Measurements from ENCODE around the gene ACAP2. TPM values are rescaled to one million over a fixed set of nuclear protein-coding genes. Genes with fewer than 3 reads are reported as not detected.
"Not testable (repeated sequence)": the region's sequence is repeated elsewhere in the genome, so short reads cannot be mapped to it uniquely, and the experiment has no call there.

The ACAP2 gene
- total and polyA plus RNA-seq, 5 donors = 5.3 to 23.4 (median 21.0) TPM

- no peaks in the 10 kb centered on the region for H3K27me3 ChIP-seq (ENCODE audit: control insufficient read depth, insufficient read depth)
- H3K4me3 ChIP-seq (ENCODE audit: low read length) = no peak overlapping the region
- intact Hi-C loops (cut with DNase I) = no loop called here
- no peak overlapping the region for H3K27ac ChIP-seq (ENCODE audit: low read length)
- ATAC-seq = no peak
- DNase-seq = no peak
- 77% methylated on average over 5 of the region's 5 CpGs for WGBS
- H3K9me3 ChIP-seq (ENCODE audit: control insufficient read depth, low read length) = no peaks in the 10 kb centered on the region
- no peaks in the 10 kb centered on the region for H3K4me1 ChIP-seq (ENCODE audit: control insufficient read depth, insufficient read depth, low read length)
These were observed 94.2 kb downstream of the ACAP2 start for GRCh38 chr3:195348426-195349115.

- H3K4me1 ChIP-seq (ENCODE audit: control insufficient read depth, insufficient read depth, low read length) = no peaks in the 10 kb centered on the region
- WGBS = 97% methylated on average over 8 of the region's 8 CpGs
- intact Hi-C loops (cut with DNase I) = no loop called here
- no peak overlapping the region for H3K4me3 ChIP-seq (ENCODE audit: low read length)
- no peaks in the 10 kb centered on the region for H3K27me3 ChIP-seq (ENCODE audit: control insufficient read depth, insufficient read depth)
- DNase-seq = no peak
- H3K27ac ChIP-seq (ENCODE audit: low read length) = no peak overlapping the region
- no peaks in the 10 kb centered on the region for H3K9me3 ChIP-seq (ENCODE audit: control insufficient read depth, low read length)
- ATAC-seq = no peak
These were observed 105.1 kb downstream of the ACAP2 start for GRCh38 chr3:195337747-195338146.

GRCh38 chr3:195334967-195335366, 107.9 kb downstream of the ACAP2 start:
- H3K27ac ChIP-seq (ENCODE audit: low read length) = no peak overlapping the region
- no peak for ATAC-seq
- 95% methylated on average over 1 of the region's 1 CpG for WGBS
- no peaks in the 10 kb centered on the region for H3K9me3 ChIP-seq (ENCODE audit: control insufficient read depth, low read length)
- H3K4me1 ChIP-seq (ENCODE audit: control insufficient read depth, insufficient read depth, low read length) = no peaks in the 10 kb centered on the region
- no peak for DNase-seq
- intact Hi-C loops (cut with DNase I) = no loop called here
- H3K4me3 ChIP-seq (ENCODE audit: low read length) = no peak overlapping the region
- no peaks in the 10 kb centered on the region for H3K27me3 ChIP-seq (ENCODE audit: control insufficient read depth, insufficient read depth)

GRCh38 chr3:195319060-195319459, 123.8 kb downstream of the ACAP2 start:
- Histone ChIP-seq H3K27ac (ENCODE audit: low read length) (no peak overlapping the region), H3K9me3 (ENCODE audit: control insufficient read depth, low read length) (no peaks in the 10 kb centered on the region), H3K4me3 (ENCODE audit: low read length) (no peak overlapping the region), H3K4me1 (ENCODE audit: control insufficient read depth, insufficient read depth, low read length) (no peaks in the 10 kb centered on the region), H3K27me3 (ENCODE audit: control insufficient read depth, insufficient read depth) (no peaks in the 10 kb centered on the region)
- 98% methylated on average over 5 of the region's 5 CpGs for WGBS
- ATAC-seq = no peak
- intact Hi-C loops (cut with DNase I) = no loop called here
- DNase-seq = no peak

GRCh38 chr3:195312714-195313113, 130.1 kb downstream of the ACAP2 start:
- Histone ChIP-seq H3K4me3 (ENCODE audit: low read length) (no peak overlapping the region), H3K4me1 (ENCODE audit: control insufficient read depth, insufficient read depth, low read length) (no peaks in the 10 kb centered on the region), H3K9me3 (ENCODE audit: control insufficient read depth, low read length) (no peaks in the 10 kb centered on the region), H3K27me3 (ENCODE audit: control insufficient read depth, insufficient read depth) (no peaks in the 10 kb centered on the region), H3K27ac (ENCODE audit: low read length) (no peak overlapping the region)
- ATAC-seq (no peak), DNase-seq (no peak)
- WGBS = 67% methylated on average over 6 of the region's 6 CpGs
- intact Hi-C loops (cut with DNase I) = no loop called here

DNA sequence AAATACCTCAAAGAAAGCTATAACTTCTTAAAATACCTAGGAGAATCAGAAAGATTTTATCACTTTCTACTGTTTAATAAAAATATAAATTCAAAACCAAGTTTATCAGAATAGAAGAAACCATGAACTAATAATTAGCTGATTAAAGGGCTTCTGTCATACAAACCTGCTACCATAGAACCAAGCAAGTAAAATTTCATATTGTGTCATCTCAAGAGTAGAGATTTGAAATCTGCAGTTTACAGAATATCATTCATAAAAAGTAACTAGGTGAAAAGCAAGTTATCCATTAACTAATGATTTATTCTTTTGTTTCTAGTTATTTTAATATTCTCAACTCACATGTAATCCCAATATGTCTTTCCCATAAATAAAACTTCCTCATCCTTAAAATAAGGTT, 135.1 kb downstream of the ACAP2 start:
- H3K27ac ChIP-seq (ENCODE audit: low read length) = no peak overlapping the region
- no peaks in the 10 kb centered on the region for H3K9me3 ChIP-seq (ENCODE audit: control insufficient read depth, low read length)
- no peaks in the 10 kb centered on the region for H3K27me3 ChIP-seq (ENCODE audit: control insufficient read depth, insufficient read depth)
- DNase-seq (no peak), ATAC-seq (no peak)
- no peaks in the 10 kb centered on the region for H3K4me1 ChIP-seq (ENCODE audit: control insufficient read depth, insufficient read depth, low read length)
- intact Hi-C loops (cut with DNase I) = no loop called here
- H3K4me3 ChIP-seq (ENCODE audit: low read length) = no peak overlapping the region

DNA sequence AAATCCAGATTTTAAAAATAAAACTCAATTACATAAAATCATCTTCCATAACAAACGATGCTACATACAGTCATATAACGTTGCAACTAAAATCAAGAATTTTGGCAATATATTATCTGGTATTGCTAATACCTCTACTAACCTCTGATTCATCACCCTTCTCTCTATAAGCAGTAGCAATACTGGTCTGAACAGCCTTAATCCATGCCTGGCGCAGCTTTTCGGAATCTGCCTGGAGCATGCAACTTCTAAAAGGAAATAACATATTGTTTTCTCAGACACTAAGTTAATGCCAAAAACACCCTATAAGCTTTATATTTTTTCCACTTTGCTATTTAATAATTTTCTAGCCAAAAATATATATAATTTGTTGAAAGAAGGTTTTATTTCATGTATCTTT, 136.5 kb downstream of the ACAP2 start:
- Histone ChIP-seq H3K4me1 (ENCODE audit: control insufficient read depth, insufficient read depth, low read length) (no peaks in the 10 kb centered on the region), H3K27ac (ENCODE audit: low read length) (no peak overlapping the region), H3K9me3 (ENCODE audit: control insufficient read depth, low read length) (no peaks in the 10 kb centered on the region), H3K4me3 (ENCODE audit: low read length) (no peak overlapping the region), H3K27me3 (ENCODE audit: control insufficient read depth, insufficient read depth) (no peaks in the 10 kb centered on the region)
- intact Hi-C loops (cut with DNase I) = no loop called here
- DNase-seq (no peak), ATAC-seq (no peak)
- 98% methylated on average over 4 of the region's 4 CpGs for WGBS

DNA sequence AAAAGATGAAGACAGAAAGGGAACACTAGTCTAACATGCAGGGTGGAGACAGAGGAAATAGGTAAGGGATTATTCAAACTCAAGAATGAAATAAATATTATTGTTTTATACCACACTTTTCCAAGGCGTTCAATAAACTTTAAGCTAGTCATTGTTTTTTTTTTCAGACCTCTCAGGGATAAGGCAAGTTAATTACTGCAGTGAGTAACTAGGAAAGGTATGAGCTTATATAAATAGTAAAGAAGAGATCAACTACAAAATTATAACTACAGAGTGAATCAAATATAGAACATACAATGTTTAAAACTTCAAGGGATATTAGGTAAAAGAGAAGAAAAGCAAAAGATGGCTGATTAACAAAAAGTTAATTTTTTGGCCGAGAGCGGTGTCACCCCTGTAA, 140.4 kb downstream of the ACAP2 start:
- no peak for DNase-seq
- no peak overlapping the region for H3K27ac ChIP-seq (ENCODE audit: low read length)
- H3K4me1 ChIP-seq (ENCODE audit: control insufficient read depth, insufficient read depth, low read length) = no peaks in the 10 kb centered on the region
- 96% methylated on average over 3 of the region's 3 CpGs for whole genome bisulfite sequencing
- intact Hi-C loops (cut with DNase I) = no loop called here
- no peak for ATAC-seq
- H3K27me3 ChIP-seq (ENCODE audit: control insufficient read depth, insufficient read depth) = no peaks in the 10 kb centered on the region
- H3K4me3 ChIP-seq (ENCODE audit: low read length) = no peak overlapping the region
- H3K9me3 ChIP-seq (ENCODE audit: control insufficient read depth, low read length) = no peaks in the 10 kb centered on the region

DNA sequence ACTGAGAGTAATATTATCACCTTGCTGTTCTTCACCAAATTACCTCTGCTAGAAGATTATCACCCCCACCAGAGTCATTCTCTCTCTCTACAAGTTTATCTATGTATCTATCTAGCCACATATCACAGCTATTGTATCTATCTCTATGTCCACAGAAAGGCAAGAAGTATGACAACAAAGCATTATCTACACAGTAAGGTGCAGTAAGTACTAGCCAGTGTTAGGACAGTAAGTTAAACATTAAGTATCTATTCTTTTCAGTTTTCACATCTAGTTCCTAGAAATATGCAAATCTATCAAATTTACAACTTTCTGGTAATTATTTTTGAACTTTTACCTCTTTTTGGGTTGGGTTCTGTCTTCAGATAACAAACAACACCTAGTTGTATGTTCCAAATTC, 145.4 kb downstream of the ACAP2 start:
- Histone ChIP-seq H3K4me1 (ENCODE audit: control insufficient read depth, insufficient read depth, low read length) (no peaks in the 10 kb centered on the region), H3K4me3 (ENCODE audit: low read length) (no peak overlapping the region), H3K27ac (ENCODE audit: low read length) (no peak overlapping the region), H3K9me3 (ENCODE audit: control insufficient read depth, low read length) (no peaks in the 10 kb centered on the region), H3K27me3 (ENCODE audit: control insufficient read depth, insufficient read depth) (no peaks in the 10 kb centered on the region)
- DNase-seq = no peak
- intact Hi-C loops (cut with DNase I) = no loop called here
- no peak for ATAC-seq

DNA sequence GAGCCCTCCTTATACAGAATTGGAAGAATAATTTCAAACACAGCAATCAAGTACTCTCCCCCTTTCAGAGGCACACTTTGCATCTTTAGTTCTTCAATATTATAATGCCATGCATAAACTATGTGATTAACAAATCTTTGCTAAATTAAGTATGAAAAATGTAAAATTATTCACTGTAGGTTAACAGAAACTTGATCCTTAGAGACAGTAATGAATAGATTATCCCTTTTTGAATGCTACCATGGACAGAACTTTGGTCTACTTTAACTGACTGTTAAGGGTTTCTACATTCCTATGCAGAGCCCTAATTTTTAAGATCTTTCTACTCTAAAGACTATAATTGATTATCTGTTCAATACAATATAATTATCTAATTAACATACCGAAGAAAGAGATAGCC, 146.2 kb downstream of the ACAP2 start:
- Histone ChIP-seq H3K27me3 (ENCODE audit: control insufficient read depth, insufficient read depth) (no peaks in the 10 kb centered on the region), H3K4me1 (ENCODE audit: control insufficient read depth, insufficient read depth, low read length) (no peaks in the 10 kb centered on the region), H3K4me3 (ENCODE audit: low read length) (no peak overlapping the region), H3K27ac (ENCODE audit: low read length) (no peak overlapping the region), H3K9me3 (ENCODE audit: control insufficient read depth, low read length) (no peaks in the 10 kb centered on the region)
- ATAC-seq (no peak), DNase-seq (no peak)
- intact Hi-C loops (cut with DNase I) = no loop called here
- WGBS = 95% methylated on average over 1 of the region's 1 CpG

GRCh38 chr3:195291121-195291520, 151.7 kb downstream of the ACAP2 start:
- H3K27ac ChIP-seq (ENCODE audit: low read length) = no peak overlapping the region
- no peaks in the 10 kb centered on the region for H3K9me3 ChIP-seq (ENCODE audit: control insufficient read depth, low read length)
- intact Hi-C loops (cut with DNase I) = no loop called here
- no peaks in the 10 kb centered on the region for H3K4me1 ChIP-seq (ENCODE audit: control insufficient read depth, insufficient read depth, low read length)
- ATAC-seq (no peak), DNase-seq (no peak)
- H3K4me3 ChIP-seq (ENCODE audit: low read length) = no peak overlapping the region
- H3K27me3 ChIP-seq (ENCODE audit: control insufficient read depth, insufficient read depth) = no peaks in the 10 kb centered on the region
- WGBS = 90% methylated on average over 1 of the region's 1 CpG

DNA sequence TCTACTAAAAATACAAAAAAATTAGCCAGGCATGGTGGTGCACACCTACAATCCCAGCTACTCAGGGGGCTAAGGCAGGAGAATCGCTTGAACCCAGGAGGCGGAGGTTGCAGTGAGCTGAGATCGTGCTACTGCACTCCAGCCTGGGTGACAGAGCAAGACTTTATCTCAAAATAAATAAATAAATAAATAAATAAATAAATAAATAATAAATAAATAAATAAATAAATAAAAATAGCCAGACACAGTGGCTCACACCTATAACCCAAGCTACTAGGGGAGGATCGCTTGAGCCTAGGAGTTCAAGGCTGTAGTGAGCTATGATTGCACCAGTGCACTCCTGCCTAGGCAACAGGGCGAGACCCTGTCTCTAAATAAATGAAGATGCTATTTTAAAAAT, 152.2 kb downstream of the ACAP2 start:
- intact Hi-C loops (cut with DNase I); ATAC-seq; H3K4me3 ChIP-seq (ENCODE audit: low read length); DNase-seq; H3K4me1 ChIP-seq (ENCODE audit: control insufficient read depth, insufficient read depth, low read length); H3K9me3 ChIP-seq (ENCODE audit: control insufficient read depth, low read length); H3K27ac ChIP-seq (ENCODE audit: low read length); H3K27me3 ChIP-seq (ENCODE audit: control insufficient read depth, insufficient read depth): not testable (repeated sequence)
- WGBS = 96% methylated on average over 5 of the region's 5 CpGs
